GM18873 (cell line): Measurements from ENCODE around the gene FRAT1.
"Not testable (repeated sequence)": the region's sequence is repeated elsewhere in the genome, so short reads cannot be mapped to it uniquely, and the experiment has no call there.

Source experiments
- ATAC-seq: cut with Tn5 transposase; IDR thresholded peaks from one replicate; pipeline ENCODE4 v1.9.1; 2021; ENCODE audit warnings: mild to moderate bottlenecking, moderate library complexity, moderate number of reproducible peaks; ENCODE audit not compliant: unreplicated experiment, low FRiP score

The FRAT1 gene, protein sequence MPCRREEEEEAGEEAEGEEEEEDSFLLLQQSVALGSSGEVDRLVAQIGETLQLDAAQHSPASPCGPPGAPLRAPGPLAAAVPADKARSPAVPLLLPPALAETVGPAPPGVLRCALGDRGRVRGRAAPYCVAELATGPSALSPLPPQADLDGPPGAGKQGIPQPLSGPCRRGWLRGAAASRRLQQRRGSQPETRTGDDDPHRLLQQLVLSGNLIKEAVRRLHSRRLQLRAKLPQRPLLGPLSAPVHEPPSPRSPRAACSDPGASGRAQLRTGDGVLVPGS

DNA sequence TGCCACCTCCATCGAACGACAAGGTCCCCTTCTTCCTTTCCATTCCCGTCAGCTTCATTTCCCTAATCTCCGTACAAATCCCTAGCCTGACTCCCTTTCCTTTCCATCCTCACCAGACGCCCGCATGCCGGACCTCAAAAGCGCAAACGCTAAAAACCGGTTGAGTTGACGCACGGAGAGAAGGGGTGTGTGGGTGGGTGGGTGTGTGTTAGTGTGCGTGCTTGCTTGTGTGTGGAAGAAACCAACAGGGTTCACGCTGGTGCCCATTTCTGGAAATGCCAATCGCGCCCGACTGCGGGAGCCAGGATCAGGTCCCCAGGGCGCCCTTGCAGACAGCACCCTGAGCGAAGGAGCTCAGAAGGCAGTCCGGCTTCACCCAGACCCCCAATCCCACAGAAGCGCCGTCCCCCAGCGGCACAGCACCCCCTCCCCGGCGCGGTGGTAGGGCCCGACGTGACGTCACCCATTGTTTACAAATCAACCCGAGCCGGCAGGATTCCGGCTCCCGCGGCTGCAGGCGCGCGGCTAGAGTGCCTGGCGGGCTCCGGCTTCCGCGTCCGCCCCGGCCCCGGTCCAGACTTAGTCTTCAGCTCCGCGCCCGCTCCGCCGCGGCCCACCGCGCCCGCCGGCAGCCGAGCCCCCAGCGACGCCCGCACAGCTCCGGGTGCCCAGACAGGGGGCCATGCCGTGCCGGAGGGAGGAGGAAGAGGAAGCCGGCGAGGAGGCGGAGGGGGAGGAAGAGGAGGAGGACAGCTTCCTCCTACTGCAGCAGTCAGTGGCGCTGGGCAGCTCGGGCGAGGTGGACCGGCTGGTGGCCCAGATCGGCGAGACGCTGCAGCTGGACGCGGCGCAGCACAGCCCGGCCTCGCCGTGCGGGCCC, at the start of gene FRAT1:
Gene FRAT1, plus strand, starts transcription at position 500 of the 880 bp plus-strand sequence. Its CDS starts 183 bp downstream, at position 683.
- peak; percentile 70 for ATAC-seq

DNA sequence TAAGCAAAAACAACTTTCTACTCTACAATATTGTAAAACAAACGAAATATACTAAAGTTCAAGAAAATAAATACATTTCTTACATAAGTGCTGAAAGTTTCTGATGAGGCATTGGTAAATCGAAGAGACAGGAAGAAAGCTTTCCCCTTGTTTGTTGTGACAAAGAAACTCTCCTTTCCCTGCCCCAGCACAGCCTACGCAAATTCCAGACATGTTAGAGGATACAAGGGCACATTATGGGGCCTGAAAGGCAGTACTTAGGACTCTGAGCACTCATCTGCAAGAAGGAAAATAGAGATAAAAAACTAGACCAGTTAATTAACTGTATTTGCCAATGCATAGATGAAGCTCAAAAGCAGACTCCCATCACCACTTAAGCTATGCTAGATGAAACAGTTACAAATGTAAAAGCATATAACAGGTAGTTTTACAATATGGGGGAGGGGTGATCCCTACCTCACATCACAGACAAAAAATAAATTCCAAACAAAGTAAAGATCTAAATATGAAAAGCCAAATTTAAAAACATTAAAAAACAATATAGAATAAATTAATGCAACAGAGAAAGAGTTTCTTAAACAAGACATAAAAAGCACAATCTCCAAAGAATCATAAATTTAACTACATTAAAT, 48.4 kb upstream of the FRAT1 start:
- ATAC-seq: no peak

DNA sequence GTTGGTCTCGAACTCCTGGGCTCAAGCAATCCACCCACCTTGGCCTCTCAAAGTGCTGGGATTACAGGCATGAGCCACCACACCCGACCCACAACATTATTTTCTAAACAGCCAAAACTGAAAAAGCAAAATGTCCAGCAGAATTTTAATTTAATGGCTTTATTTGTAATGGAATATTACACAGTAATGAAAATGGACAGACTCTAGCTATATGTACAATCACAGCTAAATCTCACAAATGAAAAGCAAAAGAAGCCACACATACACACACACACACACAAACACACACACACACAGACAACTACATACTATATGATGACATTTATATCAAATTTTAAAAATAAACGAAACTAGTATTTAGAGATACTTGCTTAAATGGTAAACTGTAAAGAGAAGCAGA, 45.4 kb upstream of the FRAT1 start:
- no peak for ATAC-seq

DNA sequence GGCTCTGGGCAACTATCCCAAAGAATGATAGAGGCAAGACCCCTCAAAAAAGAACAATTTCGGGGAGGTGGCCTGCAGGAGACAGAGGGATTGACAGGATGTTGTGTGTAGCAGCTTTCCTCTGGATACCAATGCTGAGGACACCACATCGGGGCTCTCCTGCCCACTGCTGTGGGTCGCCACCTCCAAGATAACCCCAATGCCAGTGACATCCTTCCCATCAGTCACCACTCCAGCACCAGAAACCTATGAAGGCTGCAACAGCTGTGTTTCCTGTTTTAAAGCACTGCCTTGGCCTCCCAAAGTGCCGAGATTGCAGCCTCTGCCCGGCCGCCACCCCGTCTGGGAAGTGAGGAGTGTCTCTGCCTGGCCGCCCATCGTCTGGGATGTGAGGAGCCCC, 44.2 kb upstream of the FRAT1 start:
- ATAC-seq: no peak

DNA sequence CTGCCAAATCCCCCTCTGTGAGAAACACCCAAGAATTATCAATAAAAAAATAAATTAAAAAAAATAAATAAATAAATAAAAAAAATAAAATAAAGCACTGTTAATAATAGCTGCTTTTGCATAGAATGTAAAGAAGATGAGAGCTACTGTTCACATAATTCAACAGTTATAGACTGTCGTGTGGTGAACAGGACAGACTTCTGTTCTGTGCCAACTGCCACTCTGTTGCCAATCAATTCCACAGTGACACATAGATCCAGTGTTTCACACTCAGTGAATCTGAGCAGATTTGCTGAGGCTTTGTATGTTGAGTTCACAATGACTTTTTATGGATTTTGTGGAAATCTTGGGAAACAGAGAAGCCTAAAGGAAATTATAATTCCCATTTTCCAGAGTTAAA, 41.5 kb upstream of the FRAT1 start:
- no peak for ATAC-seq

DNA sequence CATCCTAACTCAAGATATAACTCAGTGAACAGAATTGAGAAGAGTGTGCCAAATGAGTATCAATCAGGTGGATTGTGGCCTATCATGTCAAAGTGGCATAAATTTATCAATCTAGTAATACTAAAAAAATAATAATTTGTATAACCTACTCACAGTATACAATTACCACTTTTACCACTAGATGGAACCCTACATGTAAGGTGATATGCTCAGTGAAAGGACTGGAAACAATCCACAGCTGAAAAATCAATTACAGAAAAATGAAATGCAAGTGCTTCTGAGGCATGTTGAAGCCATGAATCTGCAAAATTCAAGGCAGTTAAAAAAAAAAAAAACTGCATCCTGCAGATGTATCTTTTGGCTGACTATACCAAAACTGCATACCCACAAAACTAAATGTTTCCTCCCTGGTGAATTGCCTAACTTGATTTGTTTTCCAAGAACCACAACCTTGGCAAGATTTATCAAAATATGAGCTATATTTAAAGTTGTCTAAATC, 40.5 kb upstream of the FRAT1 start:
- no peak for ATAC-seq

DNA sequence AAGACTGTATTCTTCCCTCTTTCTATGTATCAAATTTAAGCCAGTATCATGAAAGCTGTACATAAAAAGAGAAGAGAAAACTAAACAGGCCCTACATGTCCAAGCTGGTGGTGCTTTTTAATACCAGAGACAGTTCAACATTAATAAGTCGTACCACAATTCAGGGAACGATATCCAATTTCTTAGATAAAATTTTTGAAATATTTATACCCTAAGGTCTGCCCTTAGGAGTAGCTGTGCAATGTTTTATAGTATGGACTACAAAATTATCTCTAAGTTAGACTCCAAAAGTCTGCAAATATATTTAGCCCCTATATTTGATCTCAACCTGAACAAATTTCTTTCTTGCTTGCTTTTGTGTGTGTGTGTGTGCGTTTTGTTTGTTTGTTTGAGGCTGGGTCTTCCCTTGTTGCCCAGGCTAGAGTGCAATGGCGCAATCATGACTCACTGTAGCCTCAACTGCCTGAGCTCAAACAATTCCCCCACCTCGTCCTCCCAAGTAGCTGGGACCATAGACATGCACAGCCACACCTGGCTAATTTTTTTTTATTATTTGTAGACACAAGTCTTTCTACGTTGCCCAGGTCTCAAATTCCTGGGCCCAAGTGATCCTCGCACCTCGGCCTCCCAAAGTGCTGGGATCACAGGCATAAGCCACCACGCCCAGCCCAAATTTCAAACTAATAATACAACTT, 39.8 kb upstream of the FRAT1 start:
- ATAC-seq: no peak

DNA sequence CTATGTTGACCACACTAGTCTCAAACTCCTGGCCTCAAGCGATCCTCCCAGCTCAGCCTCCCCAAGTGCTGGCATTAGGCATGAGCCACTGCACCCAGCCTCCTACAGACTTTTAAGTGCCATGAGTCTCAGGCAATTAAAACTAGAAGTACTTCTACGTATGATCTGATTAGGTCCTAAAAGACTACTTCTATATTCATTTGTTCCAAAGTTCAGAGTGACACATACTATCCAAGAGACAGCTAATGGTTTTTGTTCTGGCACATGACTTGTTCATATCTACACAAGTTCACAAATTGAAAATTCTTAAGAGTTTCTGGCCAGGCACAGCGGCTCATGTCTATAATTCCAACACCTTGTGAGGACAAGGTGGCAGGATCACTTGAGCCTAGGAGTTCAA, 38.3 kb upstream of the FRAT1 start:
- ATAC-seq: no peak

DNA sequence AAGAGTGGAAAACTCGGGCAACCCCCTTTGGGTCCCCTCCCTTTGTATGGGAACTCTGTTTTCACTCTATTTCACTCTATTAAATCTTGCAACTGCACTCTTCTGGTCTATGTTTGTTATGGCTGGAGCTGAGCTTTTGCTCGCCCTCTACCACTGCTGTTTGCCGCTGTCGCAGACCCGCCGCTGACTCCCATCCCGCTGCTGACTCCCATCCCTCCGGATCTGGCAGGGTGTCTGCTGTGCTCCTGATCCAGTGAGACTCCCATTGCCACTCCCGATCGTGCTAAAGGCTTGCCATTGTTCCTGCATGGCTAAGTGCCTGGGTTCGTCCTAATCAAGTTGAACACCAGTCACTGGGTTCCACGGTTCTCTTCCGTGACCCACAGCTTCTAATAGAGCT, 29.0 kb upstream of the FRAT1 start:
- not testable (repeated sequence) for ATAC-seq

DNA sequence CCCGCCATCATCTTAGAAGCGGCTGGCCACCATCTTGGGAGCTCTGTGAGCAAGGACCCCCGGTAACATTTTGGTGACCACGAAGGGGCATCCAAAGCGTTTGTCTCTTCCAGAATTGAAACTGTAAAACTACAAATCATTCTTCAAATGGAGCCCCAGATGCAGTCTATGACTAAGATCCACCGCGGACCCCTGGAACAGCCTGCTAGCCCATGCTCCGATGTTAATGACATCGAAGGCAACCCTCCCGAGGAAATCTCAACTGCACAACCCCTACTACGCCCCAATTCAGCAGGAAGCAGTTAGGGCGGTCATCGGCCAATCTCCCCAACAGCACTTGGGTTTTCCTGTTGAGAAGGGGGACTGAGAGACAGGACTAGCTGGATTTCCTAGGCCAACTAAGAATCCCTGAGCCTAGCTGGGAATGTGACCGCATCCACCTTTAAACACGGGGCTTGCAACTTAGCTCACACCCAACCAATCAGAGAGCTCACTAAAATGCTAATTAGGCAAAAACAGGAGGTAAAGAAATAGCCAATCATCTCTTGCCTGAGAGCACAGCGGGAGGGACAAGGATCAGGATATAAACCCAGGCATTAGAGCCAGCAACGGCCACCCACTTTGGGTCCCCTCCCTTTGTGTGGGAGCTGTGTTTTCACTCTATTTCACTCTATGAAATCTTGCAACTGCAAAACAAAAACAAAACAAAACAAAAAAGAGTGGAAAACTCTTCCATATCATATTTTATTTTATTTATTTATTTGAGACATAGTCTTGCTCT, 28.3 kb upstream of the FRAT1 start:
- not testable (repeated sequence) for ATAC-seq

DNA sequence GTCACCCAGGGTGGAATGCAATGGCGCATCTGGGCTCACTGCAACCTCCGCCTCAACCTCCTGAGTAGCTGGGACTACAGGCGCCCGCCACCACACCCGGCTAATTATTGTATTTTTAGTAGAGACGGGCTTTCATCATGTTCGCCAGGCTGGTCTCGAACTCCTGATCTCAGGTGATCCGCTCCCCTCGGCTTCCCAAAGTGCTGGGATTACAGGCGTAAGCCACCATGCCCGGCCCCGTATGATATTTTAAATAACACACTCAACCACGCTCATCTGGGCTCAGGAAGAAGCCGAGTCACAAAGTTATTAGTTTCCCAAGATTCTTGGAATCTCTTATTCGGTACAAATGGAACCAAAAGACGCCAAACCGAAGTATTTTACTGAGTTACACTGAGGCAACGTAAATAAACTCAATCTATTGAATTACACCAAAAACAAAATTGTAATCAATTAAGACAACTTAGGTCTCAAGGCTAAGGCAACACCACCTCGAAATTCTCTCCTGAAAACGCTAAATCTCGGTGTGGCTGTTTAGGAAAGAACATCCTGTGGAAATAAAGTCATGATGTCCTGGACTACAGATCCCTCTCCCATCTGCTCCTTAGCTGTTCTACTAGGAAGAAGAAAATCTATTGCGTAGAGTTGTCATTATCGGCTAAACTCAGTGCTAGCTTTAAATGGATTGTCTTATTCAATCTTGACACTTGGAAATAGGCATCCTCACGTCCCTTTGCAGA, 27.5 kb upstream of the FRAT1 start:
- ATAC-seq: no peak

DNA sequence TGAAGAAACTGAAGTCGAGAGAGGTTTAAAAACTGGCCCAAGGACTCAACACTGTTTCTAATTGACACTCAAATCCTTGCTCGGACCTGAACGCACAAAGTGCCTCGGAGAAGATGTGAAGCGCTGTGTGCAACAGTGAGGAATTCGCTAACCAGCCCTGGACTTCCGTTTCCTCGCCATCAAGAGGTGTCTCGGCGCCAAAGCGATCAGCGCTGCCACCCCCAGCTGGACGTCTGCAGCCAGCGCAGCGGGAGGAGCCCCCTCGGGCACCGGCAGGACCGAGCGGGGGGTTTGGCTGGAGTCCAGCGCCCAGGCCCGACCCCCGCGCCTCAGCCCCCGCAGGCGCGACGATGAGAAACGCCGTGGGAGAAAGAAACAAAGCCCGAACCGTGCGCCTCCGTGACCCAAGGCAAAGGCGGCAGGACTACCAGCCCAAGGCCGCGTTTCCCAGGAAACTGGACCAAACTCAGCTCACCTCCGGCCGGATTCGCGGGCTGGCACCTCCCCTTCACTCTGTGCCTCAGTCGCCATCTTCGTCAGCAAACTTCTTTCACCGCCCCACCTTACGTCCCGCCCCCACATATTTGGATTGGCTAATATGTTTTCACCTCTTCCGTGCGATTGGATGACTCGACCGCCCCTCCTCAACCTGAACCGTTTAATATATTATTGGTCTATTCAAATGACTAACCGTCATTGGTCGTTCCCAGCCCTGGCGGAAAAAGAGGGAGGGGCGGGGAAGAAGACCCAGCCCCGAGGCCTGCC, 26.8 kb upstream of the FRAT1 start, which contains the start of gene ARHGAP19:
Gene ARHGAP19, minus strand, starts transcription at position 541 of the 765 bp plus-strand sequence. Its CDS starts 10 bp downstream, at position 531.
- peak; percentile 96 for ATAC-seq

DNA sequence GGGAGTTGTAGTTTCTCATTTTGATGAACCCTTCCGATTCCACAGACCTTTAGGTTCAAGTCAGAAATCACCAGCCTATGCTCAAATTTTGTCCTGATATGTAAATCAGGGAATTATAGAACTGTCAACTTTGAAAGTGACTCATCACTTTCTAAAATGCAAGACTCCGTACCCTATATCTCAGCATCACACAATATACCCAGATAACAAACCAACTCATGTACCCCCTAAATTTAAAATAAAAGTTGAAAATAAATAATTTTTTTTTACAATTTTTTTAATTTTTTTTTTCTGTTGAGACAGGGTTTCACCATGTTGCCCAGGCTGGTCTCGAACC, 26.2 kb upstream of the FRAT1 start:
- no peak for ATAC-seq

DNA sequence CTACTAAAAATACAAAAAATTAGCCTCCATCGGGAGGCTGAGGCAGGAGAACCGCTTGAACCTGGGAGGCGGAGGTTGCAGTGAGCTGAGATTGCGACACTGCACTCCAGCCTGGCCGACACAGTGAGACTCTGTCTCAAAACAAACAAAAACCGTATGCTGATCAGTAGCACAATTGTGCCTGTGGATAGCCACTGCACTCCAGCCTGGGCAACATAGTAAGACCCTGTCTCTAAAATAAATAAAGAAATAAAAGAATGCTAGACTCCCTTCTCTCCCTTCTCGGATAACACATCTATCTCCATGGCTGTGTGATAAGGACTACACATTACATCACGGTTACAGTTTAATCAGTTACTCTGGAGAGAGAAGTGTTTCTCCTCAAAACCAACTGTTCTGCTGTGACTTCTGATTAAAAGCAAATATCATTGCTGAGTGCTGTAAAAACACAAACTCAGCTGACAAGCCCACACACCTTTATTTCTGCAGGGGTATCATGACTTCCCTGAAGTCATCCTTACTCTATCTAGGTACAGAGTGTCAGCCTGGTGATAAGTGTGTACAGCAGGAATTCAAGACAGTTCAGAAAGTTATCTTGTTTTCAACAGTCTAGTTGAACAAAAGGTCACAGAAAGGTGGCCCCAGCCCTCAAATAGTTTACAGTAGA, 21.4 kb upstream of the FRAT1 start:
- ATAC-seq: no peak

DNA sequence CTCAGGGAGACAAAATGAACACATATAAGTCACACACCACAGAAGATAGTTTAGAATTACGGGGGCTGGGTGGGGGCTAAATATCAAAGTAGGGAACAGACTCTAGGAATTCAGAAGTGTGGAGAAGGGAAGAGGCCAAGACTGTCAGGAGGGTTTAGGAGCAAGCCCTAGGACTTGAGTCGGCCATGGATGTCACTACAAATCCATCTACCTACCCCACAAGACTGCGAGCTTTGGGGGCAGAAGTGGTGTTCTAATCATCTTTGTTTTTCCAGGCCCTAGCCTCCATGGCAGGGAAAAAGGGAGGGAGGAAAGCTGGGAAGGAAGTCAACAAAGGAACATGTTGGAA, 20.9 kb upstream of the FRAT1 start:
- ATAC-seq: no peak

DNA sequence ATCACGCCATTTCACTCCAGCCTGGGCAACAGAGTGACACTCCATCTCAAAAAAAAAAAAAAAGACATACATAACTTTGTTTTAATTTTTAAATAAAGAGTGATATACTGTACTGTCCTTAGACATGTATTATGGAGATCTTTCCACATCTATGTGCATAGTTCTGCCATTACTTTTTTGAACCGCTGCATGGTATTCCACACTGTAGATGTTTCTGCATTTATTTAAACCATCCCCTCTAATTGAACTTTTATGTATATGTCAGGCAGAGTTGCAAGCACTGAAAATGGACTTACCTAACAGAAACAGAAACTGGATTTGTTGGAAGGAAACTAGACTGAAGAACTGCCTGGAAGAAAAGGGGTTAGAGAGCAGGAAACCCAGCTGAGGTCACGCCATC, 18.1 kb upstream of the FRAT1 start:
- ATAC-seq: no peak

DNA sequence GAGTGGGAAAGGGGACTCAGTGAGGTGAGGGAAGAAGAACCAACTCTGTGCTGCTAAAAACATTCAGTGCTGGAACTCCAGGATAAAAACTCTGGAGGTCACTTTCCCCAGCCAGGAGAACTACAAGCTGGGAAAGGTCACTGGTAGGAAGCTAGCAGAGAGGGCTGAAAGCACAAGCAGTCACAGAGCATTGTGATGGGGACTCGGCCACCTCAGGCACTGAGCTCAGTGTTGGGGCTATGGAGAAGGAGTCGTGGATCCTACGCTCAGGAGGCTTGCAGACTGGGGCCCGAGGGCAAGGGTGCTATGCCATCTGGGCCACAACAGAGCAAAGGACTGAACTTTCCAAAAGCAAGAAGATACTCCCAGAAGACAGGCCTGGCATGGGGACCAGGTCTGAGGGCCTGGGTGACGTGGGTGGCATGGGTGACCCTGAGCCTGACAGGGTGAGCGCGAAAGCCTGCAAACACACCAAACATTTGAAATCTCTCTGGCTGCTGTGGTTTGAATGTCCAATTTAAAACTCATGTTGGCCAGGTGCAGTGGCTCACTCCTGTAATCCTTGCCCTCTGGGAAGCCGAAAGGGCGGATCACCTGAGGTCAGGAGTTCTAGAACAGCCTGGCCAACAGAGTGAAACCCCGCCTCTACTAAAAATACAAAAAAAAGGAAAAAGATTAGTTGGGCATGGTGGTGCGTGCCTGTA, 16.8 kb upstream of the FRAT1 start:
- no peak for ATAC-seq
